Fibroblast of mammary gland (primary cell): Measurements from ENCODE around the gene SNU13.
"Not testable (repeated sequence)": the region's sequence is repeated elsewhere in the genome, so short reads cannot be mapped to it uniquely, and the experiment has no call there.

ENCODE experiments used
- DNase-seq: peaks from one replicate; pipeline ENCODE4 v3.0.0-alpha.2; 2010; ENCODE audit warnings: low read depth
- H3K4me3 ChIP-seq: 2 replicates; pipeline ENCODE4 v1.5.1; 2011; ENCODE audit warnings: low read depth, mild to moderate bottlenecking, low read length, moderate library complexity; ENCODE audit not compliant: control insufficient read depth
- TF ChIP-seq, protein P1 (sequence below): conservative IDR thresholded peaks from 2 replicates; pipeline ENCODE4 v1.5.1; 2011; ENCODE audit warnings: low read depth, low read length, inconsistent platforms; ENCODE audit not compliant: control insufficient read depth, insufficient read depth

SNU13 gene

DNA sequence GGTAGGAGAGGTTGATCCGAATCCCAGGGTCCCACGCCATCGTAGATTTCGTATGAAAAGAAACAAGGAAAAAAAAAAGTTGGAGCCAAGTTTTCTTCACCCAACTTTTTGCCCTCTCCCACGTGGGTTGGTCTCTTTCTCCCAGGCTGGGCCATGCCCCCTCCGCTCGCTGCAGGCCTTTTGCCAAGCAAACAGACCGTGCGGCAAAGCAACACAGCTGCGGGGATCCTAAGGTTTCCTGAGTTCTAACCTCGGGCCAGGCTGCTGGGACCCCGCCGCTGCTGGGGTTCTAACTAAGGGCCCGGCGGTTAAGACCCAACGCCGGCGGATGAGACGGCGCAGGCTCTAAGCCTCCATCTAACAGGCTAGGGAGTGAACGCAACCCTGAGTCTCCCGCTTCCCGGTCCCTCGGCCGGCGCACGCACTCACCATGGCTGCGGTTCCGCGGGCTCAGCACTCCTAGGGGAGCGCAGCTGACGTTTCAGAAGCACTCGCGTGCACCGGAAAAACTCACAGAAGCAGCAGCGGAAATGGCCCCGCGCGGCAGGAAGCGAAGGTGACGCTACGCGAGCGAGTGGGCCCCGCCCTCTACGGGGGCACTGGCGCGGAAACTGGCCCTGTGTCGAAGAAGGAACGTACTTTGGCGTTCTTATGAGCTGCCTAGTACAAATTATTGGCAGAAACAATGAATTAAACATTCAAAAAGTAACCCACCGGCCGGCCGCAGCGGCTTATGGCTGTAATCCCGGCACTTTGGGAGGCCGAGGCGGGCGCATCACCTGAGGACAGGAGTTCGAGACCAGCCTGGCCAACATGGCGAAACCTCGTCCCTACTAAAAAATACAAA is at the start of gene SNU13:
Gene SNU13 (minus strand): TSS at position 503 of the 847 bp plus-strand sequence. CDS start 71 bp downstream, at position 432.
- peak within 1 kb of the TSS; percentile 94 for H3K4me3 ChIP-seq

DNA sequence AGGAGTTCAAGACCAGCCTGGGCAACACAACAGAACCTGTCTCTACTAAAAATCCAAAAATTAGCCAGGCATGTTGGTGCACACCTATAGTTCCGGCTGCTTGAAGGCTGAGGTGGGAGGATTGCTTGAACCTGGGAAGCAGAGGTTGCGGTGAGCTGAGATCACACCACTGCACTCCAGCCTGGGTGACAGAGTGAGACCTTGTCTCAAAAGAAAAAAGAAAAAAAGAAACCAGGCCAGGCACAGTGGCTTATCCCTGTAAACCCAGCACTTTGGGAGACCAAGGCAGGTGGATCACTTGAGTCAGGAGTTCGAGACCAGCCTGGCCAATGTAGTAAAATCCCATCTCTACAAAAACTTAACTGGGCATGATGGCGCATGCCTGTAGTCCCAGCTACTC is 44.6 kb upstream of the SNU13 start:
- DNase-seq, result not testable (repeated sequence)

More for the DNA sequence above, at the start of gene SNU13:
- TF ChIP-seq, protein P1, sequence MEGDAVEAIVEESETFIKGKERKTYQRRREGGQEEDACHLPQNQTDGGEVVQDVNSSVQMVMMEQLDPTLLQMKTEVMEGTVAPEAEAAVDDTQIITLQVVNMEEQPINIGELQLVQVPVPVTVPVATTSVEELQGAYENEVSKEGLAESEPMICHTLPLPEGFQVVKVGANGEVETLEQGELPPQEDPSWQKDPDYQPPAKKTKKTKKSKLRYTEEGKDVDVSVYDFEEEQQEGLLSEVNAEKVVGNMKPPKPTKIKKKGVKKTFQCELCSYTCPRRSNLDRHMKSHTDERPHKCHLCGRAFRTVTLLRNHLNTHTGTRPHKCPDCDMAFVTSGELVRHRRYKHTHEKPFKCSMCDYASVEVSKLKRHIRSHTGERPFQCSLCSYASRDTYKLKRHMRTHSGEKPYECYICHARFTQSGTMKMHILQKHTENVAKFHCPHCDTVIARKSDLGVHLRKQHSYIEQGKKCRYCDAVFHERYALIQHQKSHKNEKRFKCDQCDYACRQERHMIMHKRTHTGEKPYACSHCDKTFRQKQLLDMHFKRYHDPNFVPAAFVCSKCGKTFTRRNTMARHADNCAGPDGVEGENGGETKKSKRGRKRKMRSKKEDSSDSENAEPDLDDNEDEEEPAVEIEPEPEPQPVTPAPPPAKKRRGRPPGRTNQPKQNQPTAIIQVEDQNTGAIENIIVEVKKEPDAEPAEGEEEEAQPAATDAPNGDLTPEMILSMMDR, result no peak
- peak; percentile 88 for DNase-seq

DNA sequence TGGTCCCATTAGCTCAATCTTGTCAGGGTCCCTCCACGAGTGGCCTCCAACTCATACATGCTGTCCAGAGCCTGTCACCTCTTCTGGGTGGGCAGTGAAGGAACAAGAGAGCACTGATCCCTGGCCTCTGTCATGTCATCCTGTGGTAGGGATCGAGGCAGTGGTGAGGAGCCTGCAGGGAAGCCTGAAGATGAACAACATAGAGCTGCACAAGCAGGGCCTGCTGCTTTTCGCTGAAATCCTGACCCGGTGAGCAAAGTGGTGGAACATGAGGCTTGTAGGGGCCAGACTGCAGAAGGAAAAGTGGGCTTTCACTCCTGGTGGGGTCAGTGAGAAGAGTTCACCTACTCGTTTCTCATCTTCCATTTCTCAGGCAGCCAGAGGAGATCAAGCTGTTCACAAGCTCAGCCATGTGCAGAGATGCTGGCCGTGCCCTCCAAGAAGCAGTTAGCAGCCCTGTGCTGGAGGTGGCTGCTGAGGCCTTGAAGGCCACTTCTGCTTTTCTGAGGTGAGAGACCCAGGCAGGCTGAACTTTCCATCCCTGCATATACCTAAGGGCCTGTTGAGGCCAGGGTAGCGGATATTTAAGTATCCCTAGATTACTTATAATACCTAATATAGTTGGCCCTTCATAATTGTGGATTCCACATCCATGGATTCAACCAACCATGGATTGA is 43.6 kb upstream of the SNU13 start:
- DNase-seq, result no peak
- no peak overlapping the region for H3K4me3 ChIP-seq
- TF ChIP-seq, protein P1, result no peak

More for the DNA sequence above, 44.6 kb upstream of the SNU13 start:
- H3K4me3 ChIP-seq, result not testable (repeated sequence)

DNA sequence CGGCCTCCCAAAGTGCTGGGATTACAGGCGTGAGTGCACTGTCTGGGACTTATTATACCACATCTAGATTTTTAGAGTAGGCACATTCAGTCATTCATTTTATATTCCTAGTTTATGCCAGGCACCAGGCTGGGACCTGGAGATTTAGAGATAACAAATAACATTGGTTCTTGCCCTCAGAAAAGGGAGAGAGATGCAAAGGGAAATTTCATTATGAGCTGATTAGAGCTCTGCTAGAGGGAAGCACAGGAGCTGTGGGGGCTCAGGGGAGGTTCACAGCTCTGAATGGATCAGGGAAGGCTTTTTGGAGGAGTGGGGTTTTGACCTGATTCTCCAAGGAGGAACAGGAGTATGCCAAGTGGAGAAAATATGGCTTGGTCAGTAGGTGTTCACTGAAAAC is 42.9 kb upstream of the SNU13 start:
- no peak overlapping the region for H3K4me3 ChIP-seq
- DNase-seq, result no peak
- TF ChIP-seq, protein P1, result no peak

DNA sequence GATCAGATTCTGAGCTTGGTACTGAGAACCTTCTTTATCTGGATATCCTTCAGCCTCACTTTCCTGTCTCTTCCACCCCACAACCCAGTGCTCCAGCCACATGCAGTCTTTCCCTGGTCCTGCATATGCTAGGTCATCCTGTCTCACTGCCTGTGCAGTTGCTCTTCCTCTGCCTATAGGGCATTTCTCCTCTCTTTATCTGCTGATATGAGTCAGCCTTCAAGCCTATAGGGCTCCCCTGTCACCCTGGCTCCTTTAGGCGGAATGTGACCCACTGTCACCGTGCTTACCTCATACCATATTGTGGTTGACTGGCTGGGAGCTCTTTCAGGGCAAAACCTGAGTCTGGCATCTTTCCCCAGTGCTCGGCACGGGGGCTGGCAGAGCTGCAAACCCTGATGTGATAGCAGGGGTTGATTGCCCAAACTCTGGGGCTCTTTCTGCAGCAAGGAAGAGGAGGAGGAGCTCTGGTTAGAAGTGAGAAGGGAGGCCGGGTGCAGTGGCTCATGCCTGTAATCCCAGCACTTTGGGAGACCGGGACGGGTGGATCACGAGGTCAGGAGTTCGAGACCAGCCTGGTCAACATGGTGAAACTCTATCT is 36.9 kb upstream of the SNU13 start:
- TF ChIP-seq, protein P1, result no peak
- no peak overlapping the region for H3K4me3 ChIP-seq
- DNase-seq, result no peak

DNA sequence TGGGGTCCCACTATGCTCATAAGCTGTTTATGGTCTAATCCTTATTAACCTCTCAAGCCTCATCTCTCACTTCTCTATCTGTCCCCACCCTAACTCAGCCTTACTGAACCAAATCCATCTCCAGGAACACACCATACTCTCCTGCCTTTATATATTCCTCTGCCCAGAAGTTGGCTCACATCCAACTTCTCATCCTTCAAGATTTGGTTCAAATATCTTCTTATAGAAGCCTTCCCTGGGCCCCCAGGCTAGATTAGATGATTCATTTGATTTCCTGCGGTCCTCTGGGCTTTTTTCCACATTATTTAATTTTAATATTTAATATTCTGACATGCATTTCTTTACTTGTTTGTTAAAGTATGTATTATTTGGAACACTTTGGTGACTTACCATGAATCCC is 33.8 kb upstream of the SNU13 start:
- TF ChIP-seq, protein P1, result no peak
- H3K4me3 ChIP-seq, result no peak overlapping the region
- DNase-seq, result no peak

DNA sequence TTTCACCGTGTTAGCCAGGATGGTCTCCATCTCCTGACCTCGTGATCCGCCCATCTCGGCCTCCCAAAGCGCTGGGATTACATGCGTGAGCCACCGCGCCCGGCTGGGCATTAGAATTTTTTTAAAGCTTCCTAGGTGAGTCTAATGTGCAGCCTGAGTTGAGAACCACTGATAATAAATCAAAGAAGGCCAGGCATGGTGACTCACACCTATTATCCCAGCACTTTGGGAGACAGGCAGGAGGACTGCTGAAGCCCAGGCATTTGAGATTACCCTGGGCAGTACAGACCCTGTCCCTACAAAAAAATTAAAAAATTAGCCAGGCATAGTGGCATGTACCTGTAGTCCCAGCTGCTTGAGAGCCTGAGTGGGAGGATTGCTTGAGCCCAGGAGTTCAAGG is 24.3 kb upstream of the SNU13 start:
- TF ChIP-seq, protein P1, result no peak
- no peak for DNase-seq
- H3K4me3 ChIP-seq, result no peak overlapping the region
